SK-N-SH treated with all-trans-retinoic acid at 6 μM for 48 hours (cell line): ENCODE results near the gene THAP5.

Experiments used
- ATAC-seq: fragments of 200-7000 bp; cut with Tn5 transposase; 3 replicates; pipeline ENCODE4 v1.9.1; 2020; ENCODE audit warnings: mild to moderate bottlenecking, moderate library complexity
- ARNTL ChIP-seq: fragments of 450-650 bp; formaldehyde crosslinking; IDR thresholded peaks from 2 replicates; pipeline ENCODE4 v1.5.0; 2020; ENCODE audit warnings: low read depth, mild to moderate bottlenecking, moderate library complexity, borderline replicate concordance
- BACH2 ChIP-seq: fragments of 250-450 bp; sonication (Bioruptor Pico); IDR thresholded peaks from 2 replicates; pipeline ENCODE4 v1.9.0; 2021; ENCODE audit warnings: mild to moderate bottlenecking, borderline replicate concordance
- CREB5 ChIP-seq: fragments of 250-450 bp; sonication (Bioruptor Pico); IDR thresholded peaks from 2 replicates; pipeline ENCODE4 v1.5.1; 2020; ENCODE audit warnings: low read depth, mild to moderate bottlenecking, moderate library complexity
- CSDC2 ChIP-seq: fragments of 250-450 bp; sonication (Bioruptor Pico); IDR thresholded peaks from 2 replicates; pipeline ENCODE4 v1.5.0; 2020; ENCODE audit warnings: mild to moderate bottlenecking, moderate library complexity
- ESRRG ChIP-seq: fragments of 250-450 bp; sonication (Bioruptor Pico); IDR thresholded peaks from 2 replicates; pipeline ENCODE4 v1.6.1; 2021; ENCODE audit warnings: mild to moderate bottlenecking
- GLIS3 ChIP-seq: fragments of 250-450 bp; sonication (Bioruptor Pico); IDR thresholded peaks from 2 replicates; pipeline ENCODE4 v1.5.0; 2020; ENCODE audit warnings: mild to moderate bottlenecking, moderate library complexity
- ISL1 ChIP-seq: fragments of 250-450 bp; sonication (Bioruptor Pico); IDR thresholded peaks from 2 replicates; pipeline ENCODE4 v2.1.2; 2022; ENCODE audit warnings: mild to moderate bottlenecking, moderate library complexity
- OSR1 ChIP-seq: fragments of 250-450 bp; sonication (Bioruptor Pico); IDR thresholded peaks from 2 replicates; pipeline ENCODE4 v1.8.0; 2022; ENCODE audit warnings: moderate library complexity, mild to moderate bottlenecking, inconsistent platforms
- PATZ1 ChIP-seq: fragments of 250-450 bp; sonication (Bioruptor Pico); IDR thresholded peaks from 2 replicates; pipeline ENCODE4 v1.8.0; 2020; ENCODE audit warnings: mild to moderate bottlenecking, moderate library complexity, borderline replicate concordance
- POU6F1 ChIP-seq: fragments of 250-450 bp; sonication (Bioruptor Pico); IDR thresholded peaks from 2 replicates; pipeline ENCODE4 v1.8.0; 2021; ENCODE audit warnings: low read depth, mild to moderate bottlenecking, moderate library complexity, borderline replicate concordance
- PPARA ChIP-seq: fragments of 250-450 bp; sonication (Bioruptor Pico); IDR thresholded peaks from 2 replicates; pipeline ENCODE4 v1.5.0; 2020; ENCODE audit warnings: mild to moderate bottlenecking, borderline replicate concordance
- RARB ChIP-seq: fragments of 250-450 bp; sonication (Bioruptor Pico); IDR thresholded peaks from 2 replicates; pipeline ENCODE4 v1.8.0; 2021; ENCODE audit warnings: mild to moderate bottlenecking, moderate library complexity
- SNAI2 ChIP-seq: fragments of 250-450 bp; sonication (Bioruptor Pico); IDR thresholded peaks from 2 replicates; pipeline ENCODE4 v1.5.0; 2020; ENCODE audit warnings: mild to moderate bottlenecking, moderate library complexity
- TOX ChIP-seq: fragments of 250-450 bp; sonication (Bioruptor Pico); IDR thresholded peaks from 2 replicates; pipeline ENCODE4 v1.8.0; 2021; ENCODE audit warnings: mild to moderate bottlenecking, moderate library complexity, borderline replicate concordance
- TSHZ2 ChIP-seq: fragments of 250-450 bp; sonication (Bioruptor Pico); IDR thresholded peaks from 2 replicates; pipeline ENCODE4 v1.5.0; 2020; ENCODE audit warnings: mild to moderate bottlenecking, moderate library complexity
- ZC3H10 ChIP-seq: fragments of 250-450 bp; sonication (Bioruptor Pico); IDR thresholded peaks from 2 replicates; pipeline ENCODE4 v1.5.1; 2021; ENCODE audit warnings: mild to moderate bottlenecking, moderate library complexity
- ZFP3 ChIP-seq: fragments of 250-450 bp; sonication (Bioruptor Pico); IDR thresholded peaks from 2 replicates; pipeline ENCODE4 v1.5.0; 2020; ENCODE audit warnings: mild to moderate bottlenecking, moderate library complexity
- ZFP30 ChIP-seq: fragments of 450-650 bp; formaldehyde crosslinking; IDR thresholded peaks from 2 replicates; pipeline ENCODE4 v1.5.0; 2022; ENCODE audit warnings: mild to moderate bottlenecking, moderate library complexity
- ZNF565 ChIP-seq: fragments of 450-650 bp; formaldehyde crosslinking; conservative IDR thresholded peaks from 2 replicates; pipeline ENCODE4 v1.5.0; 2020; ENCODE audit warnings: low read depth, mild to moderate bottlenecking, moderate library complexity
- ZNF70 ChIP-seq: fragments of 450-650 bp; formaldehyde crosslinking; IDR thresholded peaks from 2 replicates; pipeline ENCODE4 v1.5.0; 2020; ENCODE audit warnings: mild to moderate bottlenecking, moderate library complexity
- ZNF8 ChIP-seq: fragments of 450-650 bp; formaldehyde crosslinking; IDR thresholded peaks from 2 replicates; pipeline ENCODE4 v1.5.0; 2020; ENCODE audit warnings: mild to moderate bottlenecking, moderate library complexity
- TF ChIP-seq, protein P1 (sequence below): fragments of 250-450 bp; sonication (Bioruptor Pico); IDR thresholded peaks from 2 replicates; pipeline ENCODE4 v1.5.1; 2021; ENCODE audit warnings: mild to moderate bottlenecking, moderate library complexity

Gene THAP5

DNA sequence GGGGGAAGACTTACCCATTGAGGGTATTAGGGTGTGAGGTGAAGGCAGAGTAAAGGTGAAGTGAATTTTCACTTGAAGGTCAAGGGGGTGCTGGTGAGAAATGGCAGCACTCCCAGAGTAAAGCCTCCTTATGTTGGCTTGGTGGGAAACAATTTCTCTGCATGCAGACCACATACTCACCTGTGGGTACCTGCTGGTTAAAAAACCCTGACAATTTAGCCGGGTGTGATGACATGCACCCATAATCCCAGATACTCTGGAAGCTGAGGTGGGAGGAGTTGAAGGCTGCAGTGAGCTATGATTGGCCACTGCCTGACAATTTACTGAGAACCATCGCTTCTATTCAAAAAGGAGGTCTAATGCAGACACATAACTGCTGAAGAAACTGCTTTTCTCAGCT is 5.7 kb upstream of the THAP5 start:
- no peak for ATAC-seq
- TF ChIP-seq OSR1 (CRISPR knock-in tag) (no peak), ZFP3 (CRISPR knock-in tag) (no peak), RARB (no peak), BACH2 (CRISPR knock-in tag) (no peak), ZNF565 (CRISPR knock-in tag) (no peak), CREB5 (CRISPR knock-in tag) (no peak), PATZ1 (CRISPR knock-in tag) (no peak), ESRRG (CRISPR knock-in tag) (no peak), ZNF8 (no peak), TOX (no peak), ZNF70 (no peak), TSHZ2 (CRISPR knock-in tag) (no peak), ZFP30 (CRISPR knock-in tag) (no peak), ZC3H10 (CRISPR knock-in tag) (no peak), ISL1 (CRISPR knock-in tag) (no peak), CSDC2 (CRISPR knock-in tag) (no peak), SNAI2 (CRISPR knock-in tag) (no peak), GLIS3 (no peak), PPARA (CRISPR knock-in tag) (no peak)
- TF ChIP-seq, protein P1, sequence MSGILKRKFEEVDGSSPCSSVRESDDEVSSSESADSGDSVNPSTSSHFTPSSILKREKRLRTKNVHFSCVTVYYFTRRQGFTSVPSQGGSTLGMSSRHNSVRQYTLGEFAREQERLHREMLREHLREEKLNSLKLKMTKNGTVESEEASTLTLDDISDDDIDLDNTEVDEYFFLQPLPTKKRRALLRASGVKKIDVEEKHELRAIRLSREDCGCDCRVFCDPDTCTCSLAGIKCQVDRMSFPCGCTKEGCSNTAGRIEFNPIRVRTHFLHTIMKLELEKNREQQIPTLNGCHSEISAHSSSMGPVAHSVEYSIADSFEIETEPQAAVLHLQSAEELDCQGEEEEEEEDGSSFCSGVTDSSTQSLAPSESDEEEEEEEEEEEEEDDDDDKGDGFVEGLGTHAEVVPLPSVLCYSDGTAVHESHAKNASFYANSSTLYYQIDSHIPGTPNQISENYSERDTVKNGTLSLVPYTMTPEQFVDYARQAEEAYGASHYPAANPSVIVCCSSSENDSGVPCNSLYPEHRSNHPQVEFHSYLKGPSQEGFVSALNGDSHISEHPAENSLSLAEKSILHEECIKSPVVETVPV (CRISPR knock-in tag) = no peak

DNA sequence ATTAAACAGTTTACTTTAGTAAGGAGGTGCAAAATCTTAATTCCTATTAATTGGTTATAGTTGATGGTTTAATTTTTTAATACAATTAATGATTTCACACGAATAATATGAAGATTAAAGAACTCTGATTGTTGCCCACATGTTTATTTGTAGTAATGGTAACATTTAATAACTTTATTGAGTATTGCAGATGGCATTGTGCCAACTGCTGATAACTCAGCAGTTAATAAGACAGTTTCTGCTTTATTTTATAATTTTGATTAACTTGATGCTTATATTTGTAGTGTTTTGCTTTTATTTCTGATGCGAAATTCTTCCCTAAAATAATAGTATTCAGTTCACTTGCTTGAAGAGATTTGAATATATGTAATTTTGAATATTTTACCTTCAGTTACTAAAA is 3.0 kb upstream of the THAP5 start:
- ATAC-seq = no peak
- no peak for TF ChIP-seq RARB
- TF ChIP-seq OSR1 (CRISPR knock-in tag) = no peak
- no peak for TF ChIP-seq ZNF565 (CRISPR knock-in tag)
- no peak for TF ChIP-seq PPARA (CRISPR knock-in tag)
- TF ChIP-seq ISL1 (CRISPR knock-in tag) = no peak
- no peak for TF ChIP-seq ZFP3 (CRISPR knock-in tag)
- no peak for TF ChIP-seq SNAI2 (CRISPR knock-in tag)
- TF ChIP-seq TSHZ2 (CRISPR knock-in tag) = no peak
- TF ChIP-seq CREB5 (CRISPR knock-in tag) = no peak
- TF ChIP-seq ARNTL (CRISPR knock-in tag) = no peak
- TF ChIP-seq ZNF70 = no peak
- TF ChIP-seq POU6F1 = no peak
